Measurements from ENCODE around the gene WT1.
A peak's percentile ranks its signal among the peaks of the same experiment; 100 is the strongest.
"Not testable (repeated sequence)": the region's sequence is repeated elsewhere in the genome, so short reads cannot be mapped to it uniquely, and the experiment has no call there.

The WT1 gene

DNA sequence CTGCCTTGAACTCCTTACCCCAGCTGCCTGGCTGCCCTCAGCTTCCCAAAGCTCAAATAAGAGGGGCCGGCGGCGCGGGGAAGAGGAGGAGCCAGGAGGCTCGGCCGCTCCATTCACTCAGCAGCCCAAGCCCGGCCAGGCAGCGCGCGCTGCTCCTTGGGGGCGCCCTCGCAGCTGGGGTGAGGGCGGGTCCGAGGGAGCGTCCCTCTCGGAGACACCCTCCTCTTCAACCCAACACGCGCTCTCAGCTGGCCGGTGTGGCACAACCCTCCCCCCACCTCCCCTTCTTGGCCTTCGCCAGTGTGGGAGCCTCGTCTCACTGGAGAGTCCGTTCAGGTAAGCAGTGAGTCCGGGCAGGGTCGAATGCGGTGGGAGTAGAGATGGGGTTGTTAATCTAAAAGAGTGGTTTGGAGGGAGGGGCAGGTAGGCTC is at the start of gene WT1:
Gene WT1 (minus strand): TSS at position 29 of the 431 bp plus-strand sequence.
- in situ Hi-C loops (cut with HindIII; ENCODE audit: low pct_ligation_motif_present, low pct_unique_long_range_greater_than_20kb, low sequenced_read_pairs): no loop called here
- DNase-seq: no peak

DNA sequence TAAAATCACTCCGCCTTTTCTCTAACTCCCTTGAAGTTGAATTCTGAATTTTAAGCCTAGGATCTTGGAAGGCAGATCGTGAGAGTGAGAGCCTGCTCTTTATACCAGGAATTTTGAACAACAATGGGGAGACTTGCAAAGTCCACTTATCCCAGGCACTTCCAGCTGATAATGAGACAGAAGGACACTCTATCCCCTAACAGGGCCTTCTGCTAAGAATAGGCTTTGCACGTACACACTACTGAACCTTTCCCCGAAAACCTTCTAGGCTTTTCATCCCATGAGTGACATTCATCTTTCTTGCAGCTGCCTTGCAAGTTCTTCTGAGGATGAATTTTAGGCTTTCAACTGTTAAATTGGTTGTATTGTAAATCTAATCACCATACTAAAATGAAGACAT is 44.0 kb upstream of the WT1 start:
- in situ Hi-C loops (cut with HindIII; ENCODE audit: low pct_ligation_motif_present, low pct_unique_long_range_greater_than_20kb, low sequenced_read_pairs): no loop called here
- DNase-seq: no peak

DNA sequence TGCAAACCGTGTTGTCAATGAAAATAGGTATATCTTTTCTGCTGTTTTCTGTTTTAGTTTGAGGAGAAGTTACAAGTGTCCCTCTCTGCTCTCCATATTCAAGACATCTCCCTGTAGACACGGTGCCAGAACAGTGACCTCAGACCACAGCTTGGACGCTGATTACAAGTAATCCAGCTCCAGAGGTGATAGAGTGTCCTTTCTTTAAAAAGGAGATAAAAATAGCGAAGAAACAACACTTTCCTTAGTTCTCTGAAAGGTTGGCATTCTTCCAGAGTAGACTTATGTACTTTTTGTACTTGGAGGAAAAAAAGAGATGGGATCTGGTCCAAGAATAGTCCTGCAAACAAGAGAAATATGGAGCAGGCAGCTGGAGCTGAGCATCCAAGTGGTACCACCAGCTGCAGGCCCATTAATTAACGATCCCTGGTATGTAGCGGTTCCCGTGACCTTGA is 43.0 kb upstream of the WT1 start:
- no peak for DNase-seq
- in situ Hi-C loops (cut with HindIII; ENCODE audit: low pct_ligation_motif_present, low pct_unique_long_range_greater_than_20kb, low sequenced_read_pairs): no loop called here

DNA sequence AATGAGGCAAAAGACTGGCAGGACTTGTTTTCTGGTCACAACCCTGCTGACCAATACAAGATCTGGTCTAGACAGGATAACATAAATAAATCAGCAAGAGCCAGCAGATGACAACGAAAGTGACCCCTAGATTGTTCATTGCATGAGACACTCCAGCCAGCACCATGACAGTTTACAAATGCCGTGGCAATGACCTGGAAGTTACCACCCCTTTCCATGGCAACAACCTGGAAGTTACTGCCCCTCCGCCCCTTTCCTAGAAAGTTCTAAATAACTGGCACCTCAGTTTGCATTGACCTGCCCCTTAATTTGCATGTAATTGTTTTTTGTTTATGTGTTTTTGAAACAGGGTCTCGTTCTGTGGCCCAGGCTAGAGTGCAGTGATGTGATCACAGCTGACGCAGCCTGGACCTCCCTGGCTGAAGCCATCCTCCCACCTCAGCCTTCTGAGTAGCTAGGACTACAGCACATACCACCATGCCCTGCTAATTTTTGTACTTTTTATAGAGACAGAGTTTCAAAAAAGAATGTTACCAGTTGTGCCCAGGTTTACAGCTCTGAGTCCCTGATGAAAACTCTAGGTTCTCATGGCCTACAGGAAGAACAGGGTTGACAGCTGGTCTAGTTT is 38.1 kb upstream of the WT1 start:
- no peak for DNase-seq
- in situ Hi-C loops (cut with HindIII; ENCODE audit: low pct_ligation_motif_present, low pct_unique_long_range_greater_than_20kb, low sequenced_read_pairs): no loop called here

DNA sequence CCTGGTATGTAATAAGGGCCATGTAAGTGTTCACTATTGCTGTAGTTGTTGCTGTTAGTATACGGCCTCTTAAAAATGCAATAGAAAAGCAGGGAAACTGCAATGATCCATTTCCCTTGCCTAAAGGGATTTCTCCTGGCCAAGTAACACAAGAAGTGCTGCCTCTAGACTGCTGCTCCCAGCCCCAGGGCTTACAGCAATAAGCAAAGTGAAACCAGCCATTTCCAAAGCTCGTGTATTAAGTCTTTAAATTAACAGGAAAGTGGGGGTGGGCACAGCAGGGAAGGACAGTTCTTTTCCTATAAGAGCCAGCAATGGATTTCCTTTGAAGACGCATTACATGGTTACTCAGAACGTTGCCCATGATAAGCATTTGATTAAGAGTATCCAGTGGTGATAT is 36.9 kb upstream of the WT1 start:
- in situ Hi-C loops (cut with HindIII; ENCODE audit: low pct_ligation_motif_present, low pct_unique_long_range_greater_than_20kb, low sequenced_read_pairs): no loop called here
- DNase-seq: no peak

DNA sequence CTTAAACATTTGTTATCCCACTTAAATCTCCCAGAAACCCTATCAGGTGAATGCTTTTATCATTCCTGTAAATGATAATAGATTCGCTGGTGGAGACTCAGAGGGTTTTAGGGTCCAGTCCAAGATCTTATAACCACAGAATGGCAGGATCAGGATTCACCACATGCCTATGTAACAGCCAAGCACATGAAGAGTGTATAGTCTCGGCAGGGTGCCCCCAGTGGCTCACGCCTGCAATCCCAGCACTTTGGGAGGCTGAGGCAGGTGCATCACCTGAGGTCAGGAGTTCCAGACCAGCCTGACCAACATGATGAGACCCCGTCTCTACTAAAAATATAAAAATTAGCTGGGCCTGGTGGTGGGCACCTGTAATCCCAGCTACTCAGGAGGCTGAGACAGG is 36.2 kb upstream of the WT1 start:
- in situ Hi-C loops (cut with HindIII; ENCODE audit: low pct_ligation_motif_present, low pct_unique_long_range_greater_than_20kb, low sequenced_read_pairs); DNase-seq: not testable (repeated sequence)

DNA sequence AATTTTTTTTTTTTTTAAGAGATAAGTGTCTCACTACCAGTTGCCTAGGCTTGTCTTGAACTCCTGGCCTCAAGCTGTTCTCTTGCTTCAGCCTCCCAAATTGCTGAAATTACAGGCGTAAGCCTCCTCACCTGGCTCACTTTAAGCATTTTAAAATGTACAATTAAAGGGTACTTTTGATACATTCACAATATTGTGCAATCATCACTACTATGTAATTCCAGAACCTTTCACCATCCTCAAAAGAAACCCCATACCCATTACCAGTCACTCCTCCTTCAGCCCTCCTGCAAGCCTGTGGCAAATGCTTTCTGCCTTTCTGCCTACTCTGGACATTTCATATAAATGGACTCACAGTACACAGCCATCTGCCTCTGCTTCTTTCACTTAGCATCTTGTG is 34.5 kb upstream of the WT1 start:
- no peak for DNase-seq
- in situ Hi-C loops (cut with HindIII; ENCODE audit: low pct_ligation_motif_present, low pct_unique_long_range_greater_than_20kb, low sequenced_read_pairs): no loop called here

DNA sequence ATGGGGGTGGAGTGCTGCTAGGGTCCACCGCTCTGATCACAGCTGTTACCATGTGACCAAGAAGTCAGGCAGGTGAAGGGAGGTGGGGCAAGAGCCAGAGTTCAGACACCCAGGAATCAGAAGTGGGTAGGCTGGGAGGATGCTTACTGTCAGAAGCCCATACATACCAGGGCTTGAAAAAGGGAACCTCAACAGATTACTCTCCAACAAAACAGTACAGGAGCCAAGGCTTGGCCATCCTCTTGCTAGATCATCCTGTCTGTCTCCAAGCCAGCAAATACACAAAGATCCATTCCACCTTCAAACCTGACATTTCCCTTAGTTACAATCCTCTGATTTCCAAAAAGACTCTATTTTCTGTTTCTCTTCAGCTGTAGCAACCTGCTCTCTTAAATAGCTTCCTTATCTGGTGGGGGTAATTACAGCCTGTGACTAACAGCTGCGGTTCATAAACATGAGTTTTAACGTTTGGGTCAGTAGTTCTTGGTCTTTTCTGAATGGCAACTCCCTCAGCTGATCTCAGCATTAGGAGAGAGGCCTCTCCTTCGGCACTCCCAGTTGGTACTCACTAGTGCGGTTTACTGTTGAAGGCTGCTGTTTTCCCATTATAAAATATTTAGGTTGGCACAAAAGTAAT is 31.1 kb upstream of the WT1 start:
- in situ Hi-C loops (cut with HindIII; ENCODE audit: low pct_ligation_motif_present, low pct_unique_long_range_greater_than_20kb, low sequenced_read_pairs): no loop called here
- no peak for DNase-seq

DNA sequence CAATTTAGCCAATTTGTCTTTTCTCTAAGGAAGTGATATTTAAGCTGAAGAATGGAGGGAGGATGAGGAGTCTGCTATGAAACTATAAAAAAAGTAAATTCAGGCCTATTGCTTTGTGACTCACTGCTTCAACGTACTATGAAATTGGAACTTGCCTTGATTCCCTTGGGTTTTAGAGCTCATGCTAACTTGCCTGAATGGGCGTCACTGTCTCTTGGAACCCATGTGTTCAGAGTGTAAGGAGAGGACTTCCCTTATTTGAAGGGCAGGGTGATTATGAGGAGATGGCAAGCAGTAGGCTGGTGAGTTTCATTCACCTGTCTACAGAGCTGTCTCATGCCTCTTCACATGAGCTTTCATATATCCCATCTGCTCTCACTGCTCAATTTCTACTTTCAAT is 28.7 kb upstream of the WT1 start:
- in situ Hi-C loops (cut with HindIII; ENCODE audit: low pct_ligation_motif_present, low pct_unique_long_range_greater_than_20kb, low sequenced_read_pairs): no loop called here

DNA sequence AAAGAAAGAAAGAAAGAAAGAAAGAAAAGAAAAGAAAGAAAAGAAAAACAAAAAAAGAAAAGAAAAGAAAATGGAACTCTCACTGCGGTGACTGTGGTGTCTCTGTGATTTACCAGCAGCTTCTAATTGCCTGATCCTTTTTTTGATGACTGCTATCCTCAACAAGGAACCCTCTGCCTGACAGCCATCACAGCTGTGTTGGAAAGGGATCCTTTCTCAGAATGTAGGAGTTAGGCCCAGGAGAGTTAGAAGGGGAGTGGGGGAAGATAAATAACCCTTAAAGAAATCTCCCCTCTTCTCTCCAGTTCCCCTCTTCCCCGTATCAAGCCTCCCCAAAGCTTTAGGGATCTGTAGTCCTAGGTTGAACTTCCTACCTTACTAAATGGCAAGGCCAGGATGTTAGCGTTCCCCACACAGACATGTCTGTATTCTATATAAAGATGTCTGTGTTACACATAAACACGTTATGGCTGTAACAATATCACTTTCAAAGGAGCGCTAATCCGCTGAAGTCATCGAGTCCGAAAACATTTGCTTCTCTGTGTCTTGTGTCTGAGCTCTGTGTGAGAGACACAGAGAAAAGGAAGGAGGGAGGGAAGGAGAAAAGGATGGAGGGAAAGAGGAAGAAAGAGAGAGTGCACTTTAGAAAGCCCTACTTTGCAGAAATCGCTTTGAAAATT is 26.8 kb upstream of the WT1 start:
- in situ Hi-C loops (cut with HindIII; ENCODE audit: low pct_ligation_motif_present, low pct_unique_long_range_greater_than_20kb, low sequenced_read_pairs): no loop called here
- no peak for DNase-seq

More for the DNA sequence above, 28.7 kb upstream of the WT1 start:
- DNase-seq: no peak

DNA sequence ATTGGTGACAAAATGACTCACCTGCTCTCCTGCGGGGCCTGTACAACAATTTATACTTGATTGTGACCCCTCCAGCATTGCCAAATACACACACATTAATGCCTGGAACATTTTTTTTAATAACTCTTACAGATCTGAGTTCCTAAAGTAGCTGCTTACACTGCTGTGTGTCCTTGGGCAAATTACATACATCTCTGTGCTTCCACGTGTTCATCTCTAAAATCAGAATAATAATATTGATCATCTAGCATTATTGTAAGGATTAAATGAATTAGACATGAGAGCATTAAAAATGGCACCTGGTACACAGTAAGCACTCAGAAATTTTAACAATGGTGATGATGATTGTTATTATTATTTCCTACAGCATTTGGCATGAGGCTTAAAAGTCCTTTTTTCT is 21.5 kb upstream of the WT1 start:
- in situ Hi-C loops (cut with HindIII; ENCODE audit: low pct_ligation_motif_present, low pct_unique_long_range_greater_than_20kb, low sequenced_read_pairs): no loop called here
- DNase-seq: no peak

DNA sequence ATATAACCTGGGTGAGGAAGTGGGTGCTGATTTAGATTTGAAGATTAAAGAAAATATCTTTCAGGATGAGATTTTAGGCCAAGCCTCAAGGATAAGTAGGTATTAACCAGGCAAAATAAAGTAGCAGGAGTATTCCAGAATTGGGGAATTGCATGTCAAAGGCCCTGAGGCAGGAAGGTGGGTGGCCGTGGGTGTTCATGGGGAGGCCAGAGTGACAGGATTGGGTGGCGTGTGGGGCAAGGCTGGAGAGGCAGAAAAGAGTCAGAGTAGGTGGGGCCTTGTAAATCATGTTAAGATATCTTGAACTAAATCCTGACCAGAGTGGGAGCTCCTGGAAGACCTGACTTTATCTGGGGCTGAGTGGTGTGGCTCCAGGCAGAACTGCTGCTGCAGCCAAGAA is 19.7 kb upstream of the WT1 start:
- DNase-seq: no peak
- in situ Hi-C loops (cut with HindIII; ENCODE audit: low pct_ligation_motif_present, low pct_unique_long_range_greater_than_20kb, low sequenced_read_pairs): no loop called here

DNA sequence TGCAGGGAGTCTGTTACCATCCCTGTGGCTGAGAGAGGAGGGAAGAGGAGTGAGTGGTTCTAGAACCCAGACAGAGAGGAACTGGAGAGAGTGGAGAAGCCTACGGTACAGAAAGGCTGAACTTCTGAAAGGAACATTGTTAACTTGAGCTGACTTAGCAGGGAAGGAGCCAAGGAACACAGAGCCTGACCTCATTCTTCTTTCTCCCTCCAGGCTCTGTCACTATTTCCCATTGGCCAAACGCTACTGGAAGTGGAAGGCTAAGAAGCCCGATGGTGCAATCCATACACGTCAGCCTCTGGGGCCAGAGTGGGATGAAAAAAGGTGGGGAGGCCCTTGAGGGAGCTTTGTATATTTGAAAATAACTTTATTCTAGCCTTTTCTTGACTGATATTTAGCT is 16.5 kb upstream of the WT1 start:
- DNase-seq: no peak
- in situ Hi-C loops (cut with HindIII; ENCODE audit: low pct_ligation_motif_present, low pct_unique_long_range_greater_than_20kb, low sequenced_read_pairs): no loop called here

DNA sequence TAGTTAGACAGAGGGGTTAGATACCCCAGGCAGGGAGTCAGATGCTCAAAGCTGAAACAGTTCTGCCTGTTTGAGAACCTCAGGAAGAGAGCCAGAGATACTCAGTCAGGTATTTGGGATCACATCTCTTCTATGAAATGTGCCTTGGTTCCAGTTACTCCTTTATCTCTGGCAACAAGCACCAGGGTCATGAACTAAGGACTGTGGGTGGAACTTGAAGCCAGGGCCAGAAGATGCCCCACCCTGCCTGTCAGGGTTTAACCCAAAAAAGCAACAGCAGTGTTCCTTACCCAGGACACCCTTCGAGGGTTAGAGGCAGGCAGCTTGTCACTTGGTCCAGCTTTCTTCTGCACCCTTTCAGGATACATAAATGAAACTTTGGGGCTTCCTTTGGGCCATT is 15.0 kb upstream of the WT1 start:
- in situ Hi-C loops (cut with HindIII; ENCODE audit: low pct_ligation_motif_present, low pct_unique_long_range_greater_than_20kb, low sequenced_read_pairs): no loop called here
- DNase-seq: no peak

DNA sequence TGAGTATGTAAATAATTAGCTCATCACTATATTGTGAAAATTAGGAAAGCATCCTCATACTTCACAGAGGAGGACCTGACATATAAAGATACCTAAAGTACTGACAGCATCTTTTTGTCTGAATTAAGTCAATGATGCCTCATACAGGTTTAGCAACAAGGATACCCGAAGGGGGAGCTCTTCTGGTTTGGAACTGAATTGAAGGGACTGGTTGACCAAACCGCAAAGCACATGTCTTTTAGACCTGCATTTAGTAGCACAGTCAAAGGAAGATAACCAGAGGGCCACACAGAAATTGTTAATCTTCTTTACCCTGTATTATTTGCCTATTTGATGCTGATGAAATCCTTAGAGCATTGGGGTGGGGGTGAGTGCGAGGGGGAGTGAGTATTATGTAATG is 12.9 kb upstream of the WT1 start:
- in situ Hi-C loops (cut with HindIII; ENCODE audit: low pct_ligation_motif_present, low pct_unique_long_range_greater_than_20kb, low sequenced_read_pairs): no loop called here
- DNase-seq: peak; percentile 33

DNA sequence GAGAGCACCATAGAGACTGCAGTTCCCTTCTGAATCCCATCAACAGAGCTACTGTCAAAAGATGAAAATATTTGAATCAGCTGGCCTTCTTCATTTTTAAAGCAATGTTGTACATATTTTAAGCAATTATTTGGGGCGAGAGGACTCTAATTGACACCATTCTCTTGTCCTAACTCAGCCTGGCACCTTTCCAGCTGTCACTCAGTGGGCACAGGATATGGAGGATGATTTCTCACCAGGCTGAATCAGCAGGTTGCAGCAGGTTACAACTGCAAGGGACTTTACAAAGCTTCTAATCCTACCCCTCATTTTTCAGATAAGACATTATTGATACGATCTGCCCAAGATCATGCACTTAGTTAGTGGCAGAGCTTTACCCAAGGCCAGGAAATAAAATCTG is 11.9 kb upstream of the WT1 start:
- DNase-seq: no peak
- in situ Hi-C loops (cut with HindIII; ENCODE audit: low pct_ligation_motif_present, low pct_unique_long_range_greater_than_20kb, low sequenced_read_pairs): no loop called here

DNA sequence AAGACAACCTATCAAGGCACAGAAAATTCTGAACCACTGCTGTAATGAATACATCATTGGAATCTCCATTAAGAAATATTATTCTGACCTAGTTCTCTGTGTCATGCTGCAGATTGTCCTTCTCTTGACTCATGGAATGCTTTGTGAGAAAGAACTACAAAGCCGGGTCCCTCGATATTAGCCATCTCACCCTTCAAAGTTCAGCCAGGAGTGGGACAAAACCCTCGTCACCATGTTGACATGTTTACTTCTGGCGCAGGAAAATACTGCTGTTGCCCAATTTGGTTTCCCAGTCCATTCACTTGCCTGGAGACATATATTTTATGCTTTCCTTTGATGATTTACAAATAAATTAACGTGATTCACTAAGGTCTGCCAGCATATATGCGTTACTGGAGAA is 10.9 kb upstream of the WT1 start:
- in situ Hi-C loops (cut with HindIII; ENCODE audit: low pct_ligation_motif_present, low pct_unique_long_range_greater_than_20kb, low sequenced_read_pairs): no loop called here
- DNase-seq: no peak

DNA sequence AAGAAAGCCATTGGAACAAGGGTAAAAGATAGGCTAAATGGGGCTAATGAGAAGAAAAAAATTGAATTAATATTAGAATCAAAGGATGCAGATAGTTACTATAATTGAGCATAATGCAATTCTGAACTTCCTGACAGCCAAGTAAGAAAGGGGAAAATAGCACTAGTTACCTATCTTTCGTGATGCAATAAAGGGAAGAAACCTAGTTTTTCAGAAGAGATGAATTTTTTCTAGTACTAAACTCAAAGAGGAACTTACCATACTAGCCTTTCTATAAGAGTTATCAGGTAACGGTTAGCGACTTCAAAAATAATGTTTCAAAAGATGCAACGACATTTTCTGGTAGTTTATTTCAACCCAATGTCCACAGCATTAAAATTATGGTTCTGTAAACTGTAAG is 8.8 kb upstream of the WT1 start:
- in situ Hi-C loops (cut with HindIII; ENCODE audit: low pct_ligation_motif_present, low pct_unique_long_range_greater_than_20kb, low sequenced_read_pairs): no loop called here

DNA sequence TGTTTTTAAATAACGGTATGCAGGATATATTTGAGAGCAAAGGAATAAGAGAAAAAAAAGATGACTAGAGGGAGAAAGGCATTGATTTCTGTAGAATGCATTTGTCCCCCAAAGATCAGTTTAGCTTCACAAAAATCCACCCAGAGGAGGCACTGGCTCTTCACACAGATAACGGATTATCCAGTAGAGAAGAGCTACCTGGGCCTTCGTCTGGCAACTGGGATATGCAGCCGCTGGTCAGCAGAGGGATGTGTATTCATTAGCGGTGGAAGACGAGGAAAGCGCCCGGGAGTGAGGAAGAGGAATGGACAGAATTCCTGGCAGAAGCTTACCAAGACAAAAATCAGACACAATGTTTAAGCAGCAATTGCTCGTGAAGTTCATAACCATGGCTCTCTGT is 5.6 kb upstream of the WT1 start:
- no peak for DNase-seq
- in situ Hi-C loops (cut with HindIII; ENCODE audit: low pct_ligation_motif_present, low pct_unique_long_range_greater_than_20kb, low sequenced_read_pairs): no loop called here

More for the DNA sequence above, 8.8 kb upstream of the WT1 start:
- no peak for DNase-seq

DNA sequence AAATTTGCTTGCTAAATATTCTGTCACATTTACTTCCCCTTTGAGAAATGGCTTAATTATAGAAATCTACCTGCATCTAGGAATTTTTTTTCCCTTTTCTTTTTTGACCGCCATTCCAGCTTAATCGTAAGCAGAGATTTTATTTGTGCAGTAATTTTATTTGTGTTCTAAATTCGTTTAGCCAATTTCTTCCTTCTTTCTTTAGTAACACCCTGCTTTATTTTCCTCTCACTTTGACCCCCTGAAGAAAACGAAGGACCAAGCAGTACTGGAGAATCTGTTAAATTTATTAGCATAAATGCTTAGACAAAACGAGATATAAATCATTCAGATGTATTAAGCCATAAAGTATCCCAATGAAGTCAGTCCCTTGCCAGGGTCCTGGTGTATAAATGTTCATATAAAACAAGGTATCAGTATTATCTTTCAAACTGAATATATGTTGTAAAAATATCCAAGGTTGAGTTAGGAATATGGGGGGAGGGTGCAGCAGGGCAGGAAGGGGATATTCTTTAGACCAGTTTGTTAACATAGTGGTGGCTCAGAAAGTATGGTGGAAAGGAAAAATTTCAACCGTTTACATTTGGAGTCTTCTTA is 5.1 kb upstream of the WT1 start:
- no peak for DNase-seq
- in situ Hi-C loops (cut with HindIII; ENCODE audit: low pct_ligation_motif_present, low pct_unique_long_range_greater_than_20kb, low sequenced_read_pairs): no loop called here
